Prostate gland (tissue), 2 donors: Measurements from ENCODE around the gene NBPF12.
"Not testable (repeated sequence)": the region's sequence is repeated elsewhere in the genome, so short reads cannot be mapped to it uniquely, and the experiment has no call there.

Source experiments
- POLR2A ChIP-seq: fragments of 450-650 bp; IDR thresholded peaks from one replicate; pipeline ENCODE4 v1.6.1; 2016; ENCODE audit warnings: antibody characterized with exemption, mild to moderate bottlenecking
- POLR2AphosphoS5 ChIP-seq: sonication (generic); formaldehyde crosslinking; IDR thresholded peaks from one replicate; pipeline ENCODE4 v1.6.1; 2017; ENCODE audit warnings: antibody characterized with exemption
- TF ChIP-seq, protein P1 (sequence below), 4 experiments: fragments of 200-600 bp in 2 of 4; fragments of 450-650 bp in 2 of 4; sonication (generic) in 2 of 4; IDR thresholded peaks; 1 replicate in 3 of 4; 2 replicates in 1 of 4; pipeline ENCODE4 v1.5.1; 2016 to 2019; ENCODE audit warnings: antibody characterized with exemption in 4 of 4, mild to moderate bottlenecking in 2 of 4, moderate library complexity in 2 of 4

GRCh38 chr1:147042891-147043290, 104.8 kb downstream of the NBPF12 start:
- TF ChIP-seq, protein P1, sequence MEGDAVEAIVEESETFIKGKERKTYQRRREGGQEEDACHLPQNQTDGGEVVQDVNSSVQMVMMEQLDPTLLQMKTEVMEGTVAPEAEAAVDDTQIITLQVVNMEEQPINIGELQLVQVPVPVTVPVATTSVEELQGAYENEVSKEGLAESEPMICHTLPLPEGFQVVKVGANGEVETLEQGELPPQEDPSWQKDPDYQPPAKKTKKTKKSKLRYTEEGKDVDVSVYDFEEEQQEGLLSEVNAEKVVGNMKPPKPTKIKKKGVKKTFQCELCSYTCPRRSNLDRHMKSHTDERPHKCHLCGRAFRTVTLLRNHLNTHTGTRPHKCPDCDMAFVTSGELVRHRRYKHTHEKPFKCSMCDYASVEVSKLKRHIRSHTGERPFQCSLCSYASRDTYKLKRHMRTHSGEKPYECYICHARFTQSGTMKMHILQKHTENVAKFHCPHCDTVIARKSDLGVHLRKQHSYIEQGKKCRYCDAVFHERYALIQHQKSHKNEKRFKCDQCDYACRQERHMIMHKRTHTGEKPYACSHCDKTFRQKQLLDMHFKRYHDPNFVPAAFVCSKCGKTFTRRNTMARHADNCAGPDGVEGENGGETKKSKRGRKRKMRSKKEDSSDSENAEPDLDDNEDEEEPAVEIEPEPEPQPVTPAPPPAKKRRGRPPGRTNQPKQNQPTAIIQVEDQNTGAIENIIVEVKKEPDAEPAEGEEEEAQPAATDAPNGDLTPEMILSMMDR (IDR thresholded peaks at IDR 0.05) = not testable (repeated sequence)
- TF ChIP-seq POLR2A, POLR2AphosphoS5: not testable (repeated sequence)
